Activated naive CD8-positive, alpha-beta T cell treated with anti-CD3 and anti-CD28 coated beads, Interleukin-2, amount 50 U/mL, for 16 hours (primary cell): ENCODE results near the gene TCF25.
"Not testable (repeated sequence)": the region's sequence is repeated elsewhere in the genome, so short reads cannot be mapped to it uniquely, and the experiment has no call there.

Experiments
- DNase-seq: peaks from one replicate; pipeline ENCODE4 v3.0.0-alpha.2; 2020; ENCODE audit warnings: low read depth, low spot score

The TCF25 gene

DNA sequence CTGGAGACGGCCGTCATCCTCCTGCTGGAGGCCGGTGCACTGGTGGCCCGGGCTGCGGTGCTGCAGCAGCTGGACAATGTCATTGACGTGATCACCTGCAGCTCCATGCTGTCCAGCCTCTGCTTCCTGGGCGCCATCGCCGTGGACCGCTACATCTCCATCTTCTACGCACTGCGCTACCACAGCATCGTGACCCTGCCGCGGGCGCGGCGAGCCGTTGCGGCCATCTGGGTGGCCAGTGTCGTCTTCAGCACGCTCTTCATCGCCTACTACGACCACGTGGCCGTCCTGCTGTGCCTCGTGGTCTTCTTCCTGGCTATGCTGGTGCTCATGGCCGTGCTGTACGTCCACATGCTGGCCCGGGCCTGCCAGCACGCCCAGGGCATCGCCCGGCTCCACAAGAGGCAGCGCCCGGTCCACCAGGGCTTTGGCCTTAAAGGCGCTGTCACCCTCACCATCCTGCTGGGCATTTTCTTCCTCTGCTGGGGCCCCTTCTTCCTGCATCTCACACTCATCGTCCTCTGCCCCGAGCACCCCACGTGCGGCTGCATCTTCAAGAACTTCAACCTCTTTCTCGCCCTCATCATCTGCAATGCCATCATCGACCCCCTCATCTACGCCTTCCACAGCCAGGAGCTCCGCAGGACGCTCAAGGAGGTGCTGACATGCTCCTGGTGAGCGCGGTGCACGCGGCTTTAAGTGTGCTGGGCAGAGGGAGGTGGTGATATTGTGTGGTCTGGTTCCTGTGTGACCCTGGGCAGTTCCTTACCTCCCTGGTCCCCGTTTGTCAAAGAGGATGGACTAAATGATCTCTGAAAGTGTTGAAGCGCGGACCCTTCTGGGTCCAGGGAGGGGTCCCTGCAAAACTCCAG lies 46.4 kb downstream of the TCF25 start:
- DNase-seq: no peak

DNA sequence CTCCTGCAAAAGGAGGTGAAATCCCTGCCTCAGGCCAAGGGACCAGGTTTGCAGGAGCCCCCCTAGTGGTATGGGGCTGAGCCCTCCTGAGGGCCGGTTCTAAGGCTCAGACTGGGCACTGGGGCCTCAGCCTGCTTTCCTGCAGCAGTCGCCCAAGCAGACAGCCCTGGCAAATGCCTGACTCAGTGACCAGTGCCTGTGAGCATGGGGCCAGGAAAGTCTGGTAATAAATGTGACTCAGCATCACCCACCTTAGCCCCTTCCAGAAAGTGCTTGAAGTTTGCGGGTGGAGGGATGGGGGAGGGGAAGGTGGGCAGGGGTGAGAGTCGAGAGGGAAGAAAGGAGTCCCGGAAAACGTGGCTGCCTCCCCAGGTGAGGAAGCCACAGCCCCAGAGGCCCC lies 47.3 kb downstream of the TCF25 start:
- DNase-seq: no peak

DNA sequence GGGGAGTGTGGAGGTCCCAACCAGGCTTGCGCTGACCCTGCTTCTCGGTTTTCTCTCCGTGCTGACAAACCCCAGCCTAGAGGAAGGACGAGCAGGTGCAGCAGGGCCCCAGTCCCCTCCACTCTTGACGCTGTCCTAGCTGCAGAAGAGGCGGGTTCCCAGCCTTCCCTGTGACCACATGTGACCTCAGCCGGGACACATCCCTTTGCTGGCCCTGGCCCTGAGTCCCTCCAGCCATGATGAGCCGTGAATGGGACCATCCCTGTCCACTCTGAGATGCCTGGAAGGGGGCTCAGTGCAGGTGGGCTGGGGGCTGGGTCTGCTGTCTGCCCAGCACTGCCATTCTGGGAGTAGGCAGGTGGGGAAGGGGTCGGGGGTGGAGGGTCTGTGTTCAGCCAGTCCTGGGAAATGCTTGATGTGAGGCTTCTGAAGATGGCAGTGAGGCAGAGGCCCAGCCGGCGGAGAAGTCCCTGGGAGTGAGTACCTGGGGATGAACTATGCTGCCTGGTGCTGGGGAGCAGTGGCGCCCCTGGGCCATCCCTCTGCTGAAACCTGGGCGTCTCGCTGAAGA lies 47.8 kb downstream of the TCF25 start:
- DNase-seq: no peak

DNA sequence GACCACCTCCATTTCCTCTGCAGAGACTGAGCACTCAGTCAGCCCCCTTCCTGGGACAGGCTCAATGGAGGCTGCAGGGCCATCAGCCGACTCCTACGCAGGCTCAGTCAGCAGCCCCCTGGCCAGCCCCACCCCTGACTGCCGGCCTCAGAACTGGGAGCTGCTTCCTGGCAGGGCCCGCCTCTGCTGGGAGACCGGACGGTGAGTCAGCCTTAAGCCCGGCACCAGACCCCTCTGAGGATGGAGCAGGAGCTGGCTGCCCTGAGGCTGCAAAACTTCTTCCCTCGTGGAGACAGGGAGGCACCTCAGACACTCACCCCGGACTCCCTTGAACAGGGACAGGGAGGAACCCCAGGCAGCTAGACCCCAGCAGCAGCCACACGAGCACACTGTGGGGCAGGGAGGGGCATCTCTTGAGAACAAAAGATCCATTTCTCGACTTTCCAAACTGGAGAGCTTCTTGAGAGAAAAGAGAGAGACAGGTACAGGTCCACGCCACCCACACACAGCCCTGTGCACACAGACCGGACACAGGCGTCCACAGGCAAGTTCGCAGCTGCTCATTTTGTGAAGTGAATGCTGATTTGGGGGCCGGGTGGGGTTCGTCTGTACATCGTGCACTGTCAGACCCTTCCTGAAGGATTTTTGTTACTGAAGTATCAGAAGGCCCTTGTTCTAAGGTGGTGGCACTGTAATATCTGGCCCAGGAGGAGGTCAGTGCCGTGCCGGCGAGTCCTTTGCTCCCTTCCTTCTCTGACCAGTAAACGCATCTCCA lies 48.5 kb downstream of the TCF25 start:
- DNase-seq: no peak

DNA sequence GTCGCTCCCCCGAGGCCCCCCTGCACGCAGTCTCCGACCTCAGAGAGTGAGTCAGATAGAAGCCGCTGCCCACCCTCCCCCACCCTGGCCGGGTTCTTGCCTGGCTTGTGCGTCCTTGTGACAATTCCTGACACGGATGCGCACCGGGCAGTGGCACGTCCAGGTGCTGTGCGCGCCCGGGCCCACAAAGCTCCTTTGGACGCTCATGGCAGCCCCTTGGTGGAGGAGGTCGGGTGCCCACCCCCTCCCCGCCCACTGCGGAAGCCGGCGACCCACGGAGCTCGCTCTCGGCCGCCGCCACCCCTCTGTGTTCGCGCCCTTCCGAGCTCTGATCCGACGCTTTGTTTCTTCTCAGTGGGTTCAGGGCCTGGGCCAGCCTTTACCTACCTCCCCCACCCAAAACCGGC lies 49.1 kb downstream of the TCF25 start:
- no peak for DNase-seq

DNA sequence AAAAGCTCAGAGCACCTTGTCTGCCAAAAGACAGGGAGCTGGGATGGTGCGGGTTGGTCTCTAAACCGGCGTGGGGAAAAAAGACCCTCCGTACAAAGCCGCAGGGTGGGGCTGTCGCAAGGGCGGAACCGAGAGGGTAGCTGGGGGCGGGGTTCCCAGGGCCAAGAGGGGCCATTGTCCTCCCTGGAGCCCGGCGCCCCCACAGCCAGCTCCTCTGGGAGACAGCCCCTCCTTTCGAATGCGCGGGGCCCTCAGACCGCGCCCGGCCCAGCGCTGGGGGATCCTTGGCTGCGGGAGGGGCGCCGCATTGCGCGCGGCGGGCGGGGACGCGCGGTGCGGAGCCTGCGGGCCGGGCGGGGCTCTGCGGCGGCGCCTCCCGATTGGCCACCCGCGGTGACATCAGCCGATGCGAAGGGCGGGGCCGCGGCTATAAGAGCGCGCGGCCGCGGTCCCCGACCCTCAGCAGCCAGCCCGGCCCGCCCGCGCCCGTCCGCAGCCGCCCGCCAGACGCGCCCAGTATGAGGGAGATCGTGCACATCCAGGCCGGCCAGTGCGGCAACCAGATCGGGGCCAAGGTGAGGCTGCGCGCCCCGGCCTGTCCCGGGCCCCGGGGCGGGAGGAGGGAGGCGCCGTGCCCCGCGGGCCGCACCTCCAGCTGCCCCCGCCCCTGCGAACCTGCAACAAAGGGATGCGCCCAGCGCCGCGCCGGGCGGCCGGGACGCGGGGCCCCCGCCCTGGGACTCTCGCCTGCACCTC lies 49.7 kb downstream of the TCF25 start, which contains the start of gene TUBB3:
Gene TUBB3 (plus strand): TSS at position 459 of the 756 bp plus-strand sequence. CDS start 60 bp downstream, at position 519.
- no peak for DNase-seq

DNA sequence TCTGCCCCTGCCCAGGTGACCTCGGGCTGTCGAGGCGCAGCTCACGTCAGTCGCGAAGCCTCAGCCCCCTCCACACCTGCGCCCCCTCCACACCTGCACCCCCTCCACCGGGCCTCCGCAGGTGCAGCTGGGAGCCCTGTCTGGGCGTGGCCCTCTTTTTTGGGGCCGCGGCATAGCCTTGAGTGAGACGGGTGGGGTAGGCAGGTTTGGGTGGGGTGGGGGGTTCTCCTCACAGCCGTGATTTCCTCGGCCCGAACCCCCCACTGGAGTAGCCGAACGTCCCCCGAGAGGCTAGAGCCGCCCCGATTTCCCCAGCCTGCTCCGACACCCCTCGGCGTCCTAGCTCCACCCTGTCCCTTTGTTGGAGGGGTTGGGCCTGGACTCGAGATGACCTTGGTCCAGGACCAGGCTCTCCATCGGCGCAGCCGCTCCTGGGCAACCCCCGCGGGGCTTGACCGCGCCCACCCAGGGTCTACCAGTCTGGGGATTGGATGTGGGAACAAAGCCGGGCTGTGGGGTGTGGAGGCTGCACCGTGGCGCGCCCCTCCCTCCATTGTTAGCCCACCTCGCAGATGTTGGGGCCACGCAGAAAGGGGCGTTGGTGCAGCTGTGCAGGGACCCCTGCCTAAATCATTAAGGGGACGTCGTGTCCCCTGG lies 50.4 kb downstream of the TCF25 start:
- DNase-seq: no peak

DNA sequence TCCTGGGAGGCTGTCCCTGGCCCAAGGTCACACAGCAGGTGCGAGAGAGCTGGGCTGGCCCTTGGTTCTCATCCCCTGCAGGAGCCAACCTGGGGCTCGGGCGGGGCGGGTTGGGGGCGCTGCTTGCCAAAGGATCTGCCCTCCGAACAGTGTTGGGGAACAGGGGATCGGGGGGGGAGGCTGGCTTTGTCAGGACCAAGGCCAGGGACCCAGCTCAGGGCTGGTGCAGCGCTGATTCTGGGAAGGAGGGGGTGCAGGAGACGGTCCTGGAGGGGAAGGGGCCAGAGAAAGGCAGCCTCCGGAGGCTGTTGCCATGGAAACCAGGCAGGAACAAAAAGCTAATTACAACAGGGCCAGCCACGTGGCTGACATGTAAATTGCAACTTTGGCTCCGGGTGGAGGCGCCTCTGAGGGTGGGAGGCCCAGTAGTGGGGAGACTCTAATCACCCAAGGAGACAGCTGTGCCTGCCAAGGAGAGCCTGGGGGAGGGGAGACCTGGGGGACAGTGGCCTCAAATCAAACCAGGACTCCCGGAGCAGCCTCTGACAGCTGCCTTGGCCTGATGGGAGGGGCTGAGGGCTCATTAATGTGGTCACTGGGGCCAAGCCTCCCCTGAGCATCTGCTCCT lies 51.0 kb downstream of the TCF25 start:
- DNase-seq: no peak

DNA sequence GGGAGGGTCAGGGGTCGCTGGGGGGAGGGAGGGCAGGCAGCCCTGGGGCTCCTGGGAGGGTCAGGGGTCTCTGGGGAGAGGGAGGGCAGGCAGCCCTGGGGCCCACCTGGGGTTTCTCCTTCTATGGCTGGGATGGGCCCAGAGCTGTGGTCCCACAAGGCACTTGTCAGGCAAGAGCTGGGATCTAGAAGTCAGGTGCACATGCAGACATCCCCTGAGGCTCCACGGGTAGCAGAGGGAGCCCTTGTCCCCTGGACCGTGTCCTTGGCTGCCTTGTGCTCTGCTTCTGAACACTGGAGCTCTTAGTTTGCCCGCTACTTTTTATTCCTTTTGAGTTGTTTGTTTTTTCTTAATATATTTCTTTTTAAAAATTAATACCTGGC lies 51.5 kb downstream of the TCF25 start:
- no peak for DNase-seq

DNA sequence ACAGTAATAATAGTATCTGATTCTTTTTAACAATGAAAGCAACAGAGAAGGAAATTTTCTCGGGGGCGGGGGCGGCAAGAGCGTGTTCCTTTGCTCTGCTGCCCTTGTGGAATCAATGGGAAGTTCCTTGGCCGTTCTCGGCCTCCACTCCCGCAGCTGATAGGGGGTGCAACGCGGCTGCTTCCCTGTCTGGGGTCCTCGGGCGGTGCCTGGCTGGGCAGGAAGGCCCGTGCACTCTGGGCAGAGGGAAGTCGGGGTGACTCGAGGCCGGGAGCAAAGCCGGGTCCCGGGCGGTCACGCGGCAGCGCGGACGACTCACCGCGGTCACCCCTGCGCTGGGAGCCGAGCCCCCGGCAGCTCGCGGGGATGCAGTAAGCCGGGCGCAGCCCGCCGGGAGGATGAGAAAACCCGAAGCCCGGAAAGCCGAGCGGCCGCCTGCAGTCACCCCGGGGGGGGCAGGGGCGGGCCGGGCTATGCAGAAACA lies 52.2 kb downstream of the TCF25 start:
- DNase-seq: no peak

DNA sequence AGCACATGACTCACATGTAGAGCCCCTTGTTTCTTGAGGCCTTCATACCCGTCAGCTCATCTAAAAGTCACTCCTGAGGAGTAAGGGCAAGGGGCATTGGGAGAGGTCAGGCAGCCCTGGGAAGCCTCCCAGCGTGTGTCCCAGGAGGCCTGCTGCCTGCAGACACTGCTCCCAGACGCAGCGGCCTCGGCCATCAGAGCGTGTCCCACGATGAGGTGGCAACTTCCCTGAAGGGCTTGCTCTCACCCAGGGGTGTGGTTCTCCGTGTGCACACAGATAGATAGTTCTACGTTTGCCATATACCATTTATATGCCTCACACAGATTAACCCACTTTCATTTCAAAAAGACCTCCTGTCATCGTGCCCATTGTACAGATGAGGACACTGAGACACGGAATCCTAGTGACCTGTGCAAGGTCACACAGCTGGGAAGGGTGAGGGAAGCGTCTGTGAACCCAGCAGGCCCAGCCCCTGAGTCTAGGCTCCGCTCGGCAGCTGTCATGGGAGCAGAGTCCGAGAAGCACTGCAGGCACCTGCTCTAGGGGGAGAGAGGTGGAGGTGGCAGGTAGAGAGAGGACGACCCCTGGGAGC lies 58.0 kb downstream of the TCF25 start:
- no peak for DNase-seq

DNA sequence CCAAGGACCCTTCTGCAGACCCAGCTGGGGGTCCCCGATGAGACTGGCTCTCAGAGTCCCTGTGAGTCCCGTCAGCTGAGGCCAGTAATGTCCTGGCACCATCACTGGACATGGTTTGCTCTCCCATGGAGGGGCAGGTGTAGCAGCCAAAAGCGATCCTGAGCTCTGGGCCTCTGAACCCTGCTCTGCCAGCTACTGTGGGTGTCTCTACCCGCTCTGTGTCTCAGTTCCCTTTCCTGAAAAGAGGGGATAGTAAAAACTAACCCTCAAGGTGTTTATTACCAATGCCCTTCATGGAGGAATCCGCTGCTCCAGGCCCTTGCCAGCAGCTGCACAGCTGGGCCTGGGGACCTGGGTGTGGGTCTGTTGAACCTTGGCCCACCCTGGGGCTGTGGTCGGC lies 58.6 kb downstream of the TCF25 start:
- DNase-seq: no peak

DNA sequence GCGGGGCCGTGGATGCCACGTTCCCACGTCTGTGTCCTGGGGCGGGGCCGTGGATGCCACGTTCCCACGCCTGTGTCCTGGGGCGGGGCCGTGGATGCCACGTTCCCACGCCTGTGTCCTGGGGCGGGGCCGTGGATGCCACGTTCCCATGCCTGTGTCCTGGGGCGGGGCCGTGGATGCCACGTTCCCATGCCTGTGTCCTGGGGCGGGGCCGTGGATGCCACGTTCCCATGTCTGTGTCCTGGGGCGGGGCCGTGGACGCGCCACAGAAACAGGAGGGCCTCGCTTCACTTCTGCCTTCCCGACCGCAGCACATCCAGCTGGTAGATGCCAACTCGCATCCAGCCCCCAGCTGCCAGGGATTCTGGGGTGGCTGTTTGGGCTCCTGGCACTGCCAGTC lies 60.6 kb downstream of the TCF25 start:
- not testable (repeated sequence) for DNase-seq

DNA sequence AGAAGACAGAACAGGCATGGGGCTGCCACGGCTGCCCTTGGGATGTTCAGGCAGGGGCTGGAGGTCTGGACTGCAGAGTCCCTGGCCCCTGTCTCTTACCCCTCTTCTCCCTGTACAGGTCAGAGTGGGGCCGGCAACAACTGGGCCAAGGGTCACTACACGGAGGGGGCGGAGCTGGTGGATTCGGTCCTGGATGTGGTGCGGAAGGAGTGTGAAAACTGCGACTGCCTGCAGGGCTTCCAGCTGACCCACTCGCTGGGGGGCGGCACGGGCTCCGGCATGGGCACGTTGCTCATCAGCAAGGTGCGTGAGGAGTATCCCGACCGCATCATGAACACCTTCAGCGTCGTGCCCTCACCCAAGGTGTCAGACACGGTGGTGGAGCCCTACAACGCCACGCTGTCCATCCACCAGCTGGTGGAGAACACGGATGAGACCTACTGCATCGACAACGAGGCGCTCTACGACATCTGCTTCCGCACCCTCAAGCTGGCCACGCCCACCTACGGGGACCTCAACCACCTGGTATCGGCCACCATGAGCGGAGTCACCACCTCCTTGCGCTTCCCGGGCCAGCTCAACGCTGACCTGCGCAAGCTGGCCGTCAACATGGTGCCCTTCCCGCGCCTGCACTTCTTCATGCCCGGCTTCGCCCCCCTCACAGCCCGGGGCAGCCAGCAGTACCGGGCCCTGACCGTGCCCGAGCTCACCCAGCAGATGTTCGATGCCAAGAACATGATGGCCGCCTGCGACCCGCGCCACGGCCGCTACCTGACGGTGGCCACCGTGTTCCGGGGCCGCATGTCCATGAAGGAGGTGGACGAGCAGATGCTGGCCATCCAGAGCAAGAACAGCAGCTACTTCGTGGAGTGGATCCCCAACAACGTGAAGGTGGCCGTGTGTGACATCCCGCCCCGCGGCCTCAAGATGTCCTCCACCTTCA lies 61.5 kb downstream of the TCF25 start:
- no peak for DNase-seq

DNA sequence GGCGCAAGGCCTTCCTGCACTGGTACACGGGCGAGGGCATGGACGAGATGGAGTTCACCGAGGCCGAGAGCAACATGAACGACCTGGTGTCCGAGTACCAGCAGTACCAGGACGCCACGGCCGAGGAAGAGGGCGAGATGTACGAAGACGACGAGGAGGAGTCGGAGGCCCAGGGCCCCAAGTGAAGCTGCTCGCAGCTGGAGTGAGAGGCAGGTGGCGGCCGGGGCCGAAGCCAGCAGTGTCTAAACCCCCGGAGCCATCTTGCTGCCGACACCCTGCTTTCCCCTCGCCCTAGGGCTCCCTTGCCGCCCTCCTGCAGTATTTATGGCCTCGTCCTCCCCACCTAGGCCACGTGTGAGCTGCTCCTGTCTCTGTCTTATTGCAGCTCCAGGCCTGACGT lies 62.2 kb downstream of the TCF25 start:
- DNase-seq: not testable (repeated sequence)

DNA sequence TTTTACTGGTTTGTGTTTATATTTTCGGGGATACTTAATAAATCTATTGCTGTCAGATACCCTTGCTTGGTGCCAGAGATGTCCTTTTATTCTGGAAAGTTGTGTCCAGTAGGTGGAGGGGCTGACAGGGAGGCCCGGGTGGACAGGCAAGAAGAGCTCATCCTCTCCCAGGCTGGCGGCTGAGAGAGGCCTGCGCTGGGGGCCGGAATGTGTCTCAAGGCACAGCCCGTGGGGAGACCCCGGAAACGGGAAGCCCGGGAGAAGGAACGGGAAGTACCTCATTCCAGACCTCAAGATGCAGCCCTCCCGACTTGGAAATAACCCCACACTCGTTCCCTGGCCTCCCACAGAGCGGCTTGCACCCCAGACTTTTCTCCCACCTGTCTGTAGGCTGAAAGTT lies 62.6 kb downstream of the TCF25 start:
- no peak for DNase-seq

DNA sequence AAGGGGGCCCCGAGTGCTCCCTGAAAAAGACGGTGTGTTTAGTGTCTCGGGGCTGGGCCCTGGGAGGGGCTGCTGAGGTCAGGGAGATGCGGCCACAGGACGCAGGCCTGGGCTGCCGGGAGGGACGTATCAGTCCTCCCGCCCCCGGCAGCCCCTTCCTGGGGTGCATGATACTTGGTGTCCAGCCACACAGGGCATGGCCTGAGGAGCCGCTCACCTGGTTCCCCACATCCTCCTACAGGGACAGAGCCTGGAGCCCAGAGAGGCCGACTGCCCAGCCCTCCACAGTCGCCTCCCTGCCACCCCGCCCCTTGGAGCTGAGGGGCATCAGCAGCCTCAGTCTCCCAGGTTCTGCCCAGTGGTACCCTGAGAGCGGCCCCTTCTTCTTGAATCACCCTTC lies 63.1 kb downstream of the TCF25 start:
- DNase-seq: no peak

DNA sequence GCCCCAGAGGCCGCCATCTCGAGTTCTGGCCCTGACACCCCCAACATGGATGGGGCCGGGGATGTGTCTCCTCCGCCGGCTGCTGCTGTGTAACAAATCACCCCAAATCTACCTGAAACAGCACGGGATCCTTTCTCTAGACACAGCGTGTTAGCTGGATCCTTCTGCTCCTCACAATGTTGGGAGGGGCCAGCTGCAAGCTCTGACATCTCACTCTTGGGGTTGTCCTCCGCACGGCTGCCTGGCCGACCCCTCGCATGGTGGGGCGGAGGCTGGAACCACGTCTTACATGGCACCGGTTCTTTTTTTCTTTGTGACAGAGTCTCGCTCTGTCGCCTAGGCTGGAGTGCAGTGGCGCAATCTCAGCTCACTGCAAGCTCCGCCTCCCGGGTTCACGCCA lies 63.6 kb downstream of the TCF25 start:
- DNase-seq: no peak
